ENCODE data around the gene SYNE3.

DNA sequence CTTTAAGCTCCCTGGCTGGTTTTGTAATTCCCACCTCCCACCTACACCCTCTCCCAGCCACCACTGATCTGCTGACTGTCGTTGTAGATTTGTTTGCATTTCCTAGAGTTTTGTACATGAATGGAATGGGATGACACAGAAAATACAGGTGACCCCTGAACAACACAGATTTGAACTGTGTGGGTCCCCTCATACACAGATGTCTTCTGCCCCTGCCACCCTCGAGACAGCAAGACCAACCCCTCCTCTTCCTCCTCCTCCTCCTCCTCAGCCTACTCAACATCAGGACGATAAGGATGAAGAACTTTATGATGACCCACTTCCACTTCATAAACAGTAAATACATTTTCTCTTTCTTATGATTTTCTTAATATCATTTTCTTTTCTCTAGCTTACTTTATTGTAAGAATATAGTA lies 28.8 kb downstream of the SYNE3 start:
- TF ChIP-seq, protein P1, sequence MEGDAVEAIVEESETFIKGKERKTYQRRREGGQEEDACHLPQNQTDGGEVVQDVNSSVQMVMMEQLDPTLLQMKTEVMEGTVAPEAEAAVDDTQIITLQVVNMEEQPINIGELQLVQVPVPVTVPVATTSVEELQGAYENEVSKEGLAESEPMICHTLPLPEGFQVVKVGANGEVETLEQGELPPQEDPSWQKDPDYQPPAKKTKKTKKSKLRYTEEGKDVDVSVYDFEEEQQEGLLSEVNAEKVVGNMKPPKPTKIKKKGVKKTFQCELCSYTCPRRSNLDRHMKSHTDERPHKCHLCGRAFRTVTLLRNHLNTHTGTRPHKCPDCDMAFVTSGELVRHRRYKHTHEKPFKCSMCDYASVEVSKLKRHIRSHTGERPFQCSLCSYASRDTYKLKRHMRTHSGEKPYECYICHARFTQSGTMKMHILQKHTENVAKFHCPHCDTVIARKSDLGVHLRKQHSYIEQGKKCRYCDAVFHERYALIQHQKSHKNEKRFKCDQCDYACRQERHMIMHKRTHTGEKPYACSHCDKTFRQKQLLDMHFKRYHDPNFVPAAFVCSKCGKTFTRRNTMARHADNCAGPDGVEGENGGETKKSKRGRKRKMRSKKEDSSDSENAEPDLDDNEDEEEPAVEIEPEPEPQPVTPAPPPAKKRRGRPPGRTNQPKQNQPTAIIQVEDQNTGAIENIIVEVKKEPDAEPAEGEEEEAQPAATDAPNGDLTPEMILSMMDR (IDR thresholded peaks at IDR 0.05) = no peak
- TF ChIP-seq POLR2A (IDR thresholded peaks at IDR 0.05) = no peak
